Fibroblast of lung (primary cell): ENCODE results near the gene SHISAL1. TPM values are rescaled to one million over a fixed set of nuclear protein-coding genes. Genes with fewer than 3 reads are reported as not detected.

Source experiments
- DNase-seq, 2 donors: peaks; one replicate each; pipeline versions ENCODE4 v3.0.0 to v3.0.0-alpha.2; 2010; ENCODE audit warnings: low read depth in 2 of 2
- H2AFZ ChIP-seq: 2 replicates; pipeline ENCODE4 v1.5.1; 2012; ENCODE audit warnings: low read length, control low read depth, inconsistent platforms
- H3K27ac ChIP-seq: 2 replicates; pipeline ENCODE4 v1.5.1; 2011; ENCODE audit warnings: low read length, control low read depth; ENCODE audit not compliant: insufficient read depth
- H3K27me3 ChIP-seq: 2 replicates; pipeline ENCODE4 v1.5.1; 2011; ENCODE audit warnings: mild to moderate bottlenecking, low read length; ENCODE audit not compliant: control insufficient read depth, insufficient read depth
- H3K36me3 ChIP-seq: 2 replicates; pipeline ENCODE4 v1.5.1; 2011; ENCODE audit warnings: low read length; ENCODE audit not compliant: control insufficient read depth, insufficient read depth
- H3K4me1 ChIP-seq: 2 replicates; pipeline ENCODE4 v1.5.1; 2011; ENCODE audit warnings: low read length; ENCODE audit not compliant: control insufficient read depth, insufficient read depth; ENCODE audit errors: extremely low read depth
- H3K4me2 ChIP-seq: 2 replicates; pipeline ENCODE4 v1.5.1; 2011; ENCODE audit warnings: low read length, control low read depth; ENCODE audit not compliant: insufficient read depth; ENCODE audit errors: extremely low read depth
- H3K4me3 ChIP-seq, 4 experiments: fragments of 200-600 bp in 1 of 4; sonication (generic) in 1 of 4; replicated peaks in 1 of 4; 2 replicates each; pipeline ENCODE4 v1.5.1; 2011 to 2016; ENCODE audit warnings: low read length in 4 of 4, low read depth in 3 of 4, mild to moderate bottlenecking in 3 of 4, control low read depth in 2 of 4, inconsistent platforms in 1 of 4, mixed read lengths in 1 of 4; ENCODE audit not compliant: insufficient read depth in 1 of 4; ENCODE audit errors: control extremely low read depth in 1 of 4
- H3K79me2 ChIP-seq: 2 replicates; pipeline ENCODE4 v1.5.1; 2012; ENCODE audit warnings: mild to moderate bottlenecking, low read length, inconsistent platforms; ENCODE audit not compliant: control insufficient read depth, insufficient read depth
- H3K9ac ChIP-seq: 2 replicates; pipeline ENCODE4 v1.5.1; 2011; ENCODE audit warnings: mild to moderate bottlenecking, low read length, control low read depth; ENCODE audit not compliant: insufficient read depth
- H3K9me3 ChIP-seq: 2 replicates; pipeline ENCODE4 v1.5.1; 2012; ENCODE audit warnings: low read depth, low read length; ENCODE audit not compliant: control insufficient read depth, insufficient read depth
- H4K20me1 ChIP-seq: 2 replicates; pipeline ENCODE4 v1.5.1; 2011; ENCODE audit warnings: low read length; ENCODE audit not compliant: control insufficient read depth, insufficient read depth; ENCODE audit errors: extremely low read depth
- EZH2 ChIP-seq: IDR thresholded peaks from 2 replicates; pipeline ENCODE4 v1.5.1; 2012; ENCODE audit warnings: low read length, control low read depth, mild to moderate bottlenecking; ENCODE audit errors: missing control alignments
- polyA plus RNA-seq, 2 donors: library from polyadenylated mRNA; depleted of rRNA in 1 of 2; stranded (reverse) in 1 of 2; unstranded in 1 of 2; fragments of >200 nt; gene quantifications; 2 replicates each; pipeline ENCODE4 v1.2.1, GENCODE V29; 2011 to 2012; ENCODE audit warnings: missing spikeins in 1 of 2
- total RNA-seq: library from RNA; depleted of rRNA; stranded (reverse); fragments of >200 nt; gene quantifications from 2 replicates; pipeline ENCODE4 v1.2.1, GENCODE V29; 2014
- TF ChIP-seq, protein P1 (sequence below), 2 donors: IDR thresholded peaks in 1 of 2; conservative IDR thresholded peaks in 1 of 2; 1 replicate in 1 of 2; 2 replicates in 1 of 2; pipeline ENCODE4 v1.5.1; 2011 to 2012; ENCODE audit warnings: low read length in 2 of 2, control low read depth in 1 of 2, inconsistent platforms in 1 of 2, low read depth in 1 of 2, mild to moderate bottlenecking in 1 of 2

The SHISAL1 gene
- total and polyA plus RNA-seq, 2 donors (not counting 1 experiment from before 2014, with no cell fraction given) = 0.73 to 3.5 TPM

DNA sequence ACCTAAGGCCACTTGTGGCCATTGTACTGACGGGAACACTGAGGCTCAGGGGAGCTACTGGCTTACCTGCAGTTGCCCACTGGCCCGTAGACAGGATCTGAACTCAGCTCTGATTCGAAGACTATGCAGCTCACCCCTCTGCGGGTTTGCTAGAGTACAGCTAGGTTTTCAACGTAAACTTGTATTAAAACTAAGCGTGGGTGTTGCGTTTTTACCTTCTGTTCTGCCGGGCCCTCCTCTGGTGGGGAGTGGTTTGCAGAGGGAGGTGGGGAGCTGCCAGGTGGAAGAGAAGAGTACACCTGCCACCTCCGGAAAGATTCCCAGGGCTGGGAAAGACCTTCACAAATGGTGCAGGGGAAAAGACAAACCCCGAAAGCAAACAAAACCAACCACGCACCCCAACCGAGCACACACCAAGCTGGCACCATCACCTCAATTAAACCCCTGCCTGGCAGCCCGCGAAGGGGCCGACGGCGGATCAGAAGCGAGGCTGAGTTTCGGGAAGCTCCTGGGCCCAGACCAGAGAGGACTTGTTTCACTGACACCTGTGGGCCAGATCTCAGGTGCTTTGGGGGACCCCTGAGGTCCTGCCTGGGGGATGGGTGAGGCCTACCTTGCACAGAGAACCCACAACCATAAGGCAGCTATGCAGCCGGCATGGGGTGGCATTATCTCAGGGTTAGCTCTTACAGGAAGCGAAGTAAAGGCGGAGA, 37.7 kb downstream of the SHISAL1 start:
- Histone ChIP-seq H4K20me1 (no peaks in the 10 kb centered on the region), H2AFZ (no peak overlapping the region), H3K27me3 (no peaks in the 10 kb centered on the region), H3K4me1 (no peaks in the 10 kb centered on the region), H3K79me2 (no peaks in the 10 kb centered on the region), H3K36me3 (no peaks in the 10 kb centered on the region), H3K4me2 (no peak overlapping the region), H3K4me3 (no peak overlapping the region), H3K9ac (no peak overlapping the region), H3K27ac (no peak overlapping the region), H3K9me3 (no peaks in the 10 kb centered on the region)
- TF ChIP-seq, protein P1, sequence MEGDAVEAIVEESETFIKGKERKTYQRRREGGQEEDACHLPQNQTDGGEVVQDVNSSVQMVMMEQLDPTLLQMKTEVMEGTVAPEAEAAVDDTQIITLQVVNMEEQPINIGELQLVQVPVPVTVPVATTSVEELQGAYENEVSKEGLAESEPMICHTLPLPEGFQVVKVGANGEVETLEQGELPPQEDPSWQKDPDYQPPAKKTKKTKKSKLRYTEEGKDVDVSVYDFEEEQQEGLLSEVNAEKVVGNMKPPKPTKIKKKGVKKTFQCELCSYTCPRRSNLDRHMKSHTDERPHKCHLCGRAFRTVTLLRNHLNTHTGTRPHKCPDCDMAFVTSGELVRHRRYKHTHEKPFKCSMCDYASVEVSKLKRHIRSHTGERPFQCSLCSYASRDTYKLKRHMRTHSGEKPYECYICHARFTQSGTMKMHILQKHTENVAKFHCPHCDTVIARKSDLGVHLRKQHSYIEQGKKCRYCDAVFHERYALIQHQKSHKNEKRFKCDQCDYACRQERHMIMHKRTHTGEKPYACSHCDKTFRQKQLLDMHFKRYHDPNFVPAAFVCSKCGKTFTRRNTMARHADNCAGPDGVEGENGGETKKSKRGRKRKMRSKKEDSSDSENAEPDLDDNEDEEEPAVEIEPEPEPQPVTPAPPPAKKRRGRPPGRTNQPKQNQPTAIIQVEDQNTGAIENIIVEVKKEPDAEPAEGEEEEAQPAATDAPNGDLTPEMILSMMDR (conservative IDR thresholded peaks at IDR 0.05 in 1 of 2, IDR thresholded peaks at IDR 0.05 in 1 of 2; ENCODE audit: low read depth in 1 of 2, low read length in 2 of 2) = no peak
- TF ChIP-seq EZH2 = no peak
- DNase-seq = no peak

DNA sequence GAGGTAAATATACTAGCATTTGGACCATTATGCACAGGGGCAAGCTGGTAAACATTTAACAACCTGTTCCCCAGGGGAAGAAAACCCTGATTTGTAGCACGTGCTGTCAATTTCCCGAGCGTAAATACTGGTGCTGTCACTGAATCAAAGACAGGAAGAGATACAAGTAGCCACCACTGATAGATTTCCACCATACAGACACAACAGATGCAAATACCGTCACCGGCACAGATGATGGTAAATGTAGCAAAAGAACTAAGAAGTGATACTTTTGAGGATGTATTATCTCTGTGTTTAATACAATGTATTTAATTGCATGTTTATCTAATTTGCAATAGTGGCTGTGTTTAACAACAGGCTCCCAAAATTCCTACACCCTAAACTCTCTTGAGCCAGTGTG, 39.6 kb downstream of the SHISAL1 start:
- no peaks in the 10 kb centered on the region for H3K27me3 ChIP-seq
- no peaks in the 10 kb centered on the region for H4K20me1 ChIP-seq
- H3K36me3 ChIP-seq = no peaks in the 10 kb centered on the region
- H2AFZ ChIP-seq = no peak overlapping the region
- DNase-seq = no peak
- no peak overlapping the region for H3K4me2 ChIP-seq
- H3K9me3 ChIP-seq = no peaks in the 10 kb centered on the region
- no peak for TF ChIP-seq EZH2
- TF ChIP-seq, protein P1 (conservative IDR thresholded peaks at IDR 0.05 in 1 of 2, IDR thresholded peaks at IDR 0.05 in 1 of 2; ENCODE audit: low read depth in 1 of 2, low read length in 2 of 2) = no peak
- H3K4me3 ChIP-seq = no peak overlapping the region
- H3K4me1 ChIP-seq = no peaks in the 10 kb centered on the region
- no peak overlapping the region for H3K27ac ChIP-seq
- H3K9ac ChIP-seq = no peak overlapping the region
- H3K79me2 ChIP-seq = no peaks in the 10 kb centered on the region

DNA sequence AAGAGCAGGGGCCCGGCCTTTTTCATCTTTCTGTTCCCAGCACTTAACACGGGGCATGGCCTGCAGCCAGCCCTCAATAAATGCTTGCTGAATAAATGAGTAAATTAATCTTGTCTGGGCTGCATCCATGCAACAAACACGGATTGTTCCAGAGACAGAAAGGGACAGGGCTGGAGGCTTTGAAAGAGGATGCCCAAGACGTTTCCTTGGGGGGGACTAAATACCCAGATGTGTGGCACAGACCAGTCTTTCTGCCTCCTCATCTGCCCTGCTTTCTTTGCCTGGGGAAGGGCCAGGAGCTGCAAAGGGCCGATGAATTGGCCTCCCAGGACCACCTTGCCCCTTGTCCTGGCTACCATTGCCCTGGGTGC, 40.4 kb downstream of the SHISAL1 start:
- Histone ChIP-seq H3K79me2 (no peaks in the 10 kb centered on the region), H3K9ac (no peak overlapping the region), H3K9me3 (no peaks in the 10 kb centered on the region), H3K36me3 (no peaks in the 10 kb centered on the region), H3K27ac (no peak overlapping the region), H3K27me3 (no peaks in the 10 kb centered on the region), H4K20me1 (no peaks in the 10 kb centered on the region), H2AFZ (no peak overlapping the region), H3K4me2 (no peak overlapping the region), H3K4me1 (no peaks in the 10 kb centered on the region), H3K4me3 (no peak overlapping the region)
- TF ChIP-seq, protein P1 (conservative IDR thresholded peaks at IDR 0.05 in 1 of 2, IDR thresholded peaks at IDR 0.05 in 1 of 2; ENCODE audit: low read depth in 1 of 2, low read length in 2 of 2) = no peak
- no peak for TF ChIP-seq EZH2
- no peak for DNase-seq
